Measurements from ENCODE around the gene FKBP3. TPM values are rescaled to one million over a fixed set of nuclear protein-coding genes. Genes with fewer than 3 reads are reported as not detected.
A peak's percentile ranks its signal among the peaks of the same experiment; 100 is the strongest.

The FKBP3 gene
- total RNA-seq, 4 donors from 2014 or later: 27.6 to 56.8 (median 35.5) TPM

DNA sequence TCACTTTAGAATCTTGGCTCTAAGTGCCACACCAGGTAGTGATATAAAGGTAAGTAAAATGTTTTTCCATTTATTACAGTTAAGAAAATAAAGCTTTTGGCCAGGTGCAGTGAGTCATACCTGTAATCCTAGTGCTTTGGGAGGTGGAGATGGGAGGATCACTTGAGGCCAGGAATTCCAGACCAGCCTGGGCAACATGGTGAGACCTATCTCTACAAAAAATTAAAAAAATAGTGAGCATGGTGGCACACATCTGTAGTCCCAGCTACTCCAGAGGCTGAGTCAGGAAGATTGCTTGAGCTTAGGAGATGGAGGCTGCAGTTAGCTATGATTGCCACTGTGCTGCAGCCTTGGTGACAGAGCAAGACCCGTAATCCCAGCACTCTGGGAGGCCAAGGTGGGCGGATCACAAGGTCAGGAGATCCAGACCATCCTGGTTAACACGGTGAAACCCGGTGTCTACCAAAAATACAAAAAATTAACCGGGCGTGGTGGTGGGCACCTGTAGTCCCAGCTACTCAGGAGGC is 6.4 kb upstream of the FKBP3 start:
- TF ChIP-seq EP300 (IDR thresholded peaks at IDR 0.05): no peak
- Histone ChIP-seq H3K27me3 (no peaks in the 10 kb centered on the region), H3K9me3 (no peaks in the 10 kb centered on the region), H3K27ac (no peak overlapping the region), H3K4me1 (peaks cover 0 to 18% (median 14%) of the 10 kb centered on the region in 3 donors), H3K36me3 (peaks cover 0 to 5% of the 10 kb centered on the region in 2 donors), H3K4me3 (no peak overlapping the region)
- ATAC-seq: no peak
- whole genome bisulfite sequencing, 2 donors (ENCODE audit: low coverage in 1 of 2): 96 to 100% methylated on average over 2 to 4 of the region's 6 CpGs

DNA sequence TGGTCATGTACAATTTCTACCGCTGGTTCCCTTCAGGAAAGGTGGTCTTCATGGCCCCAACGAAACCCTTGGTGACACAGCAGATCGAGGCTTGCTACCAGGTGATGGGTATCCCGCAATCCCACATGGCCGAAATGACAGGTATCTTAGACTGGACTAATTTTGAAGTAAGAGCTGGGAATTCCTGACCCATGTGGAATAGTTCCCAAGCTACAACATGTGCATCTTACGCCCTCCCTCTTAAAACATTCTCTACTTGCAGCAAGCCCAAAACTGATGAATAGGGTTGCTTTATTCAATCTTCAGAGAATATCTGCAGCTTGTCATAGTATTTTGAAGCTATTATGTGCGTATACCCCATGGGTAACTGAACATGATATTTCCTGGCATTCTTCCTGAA is 2.1 kb upstream of the FKBP3 start:
- ATAC-seq: no peak
- peaks cover 0 to 37% (median 16%) of the 10 kb centered on the region in 3 donors for H3K4me1 ChIP-seq
- H3K4me3 ChIP-seq: peak overlapping the region; percentile 50 to 74
- H3K27ac ChIP-seq: peak overlapping the region in 3 of 4 donors; percentile 69 to 90 (median 88)
- TF ChIP-seq EP300 (IDR thresholded peaks at IDR 0.05) (no peak), POLR2A (IDR thresholded peaks at IDR 0.05) (no peak), POLR2AphosphoS5 (IDR thresholded peaks at IDR 0.05) (no peak)
- TF ChIP-seq, protein P1, sequence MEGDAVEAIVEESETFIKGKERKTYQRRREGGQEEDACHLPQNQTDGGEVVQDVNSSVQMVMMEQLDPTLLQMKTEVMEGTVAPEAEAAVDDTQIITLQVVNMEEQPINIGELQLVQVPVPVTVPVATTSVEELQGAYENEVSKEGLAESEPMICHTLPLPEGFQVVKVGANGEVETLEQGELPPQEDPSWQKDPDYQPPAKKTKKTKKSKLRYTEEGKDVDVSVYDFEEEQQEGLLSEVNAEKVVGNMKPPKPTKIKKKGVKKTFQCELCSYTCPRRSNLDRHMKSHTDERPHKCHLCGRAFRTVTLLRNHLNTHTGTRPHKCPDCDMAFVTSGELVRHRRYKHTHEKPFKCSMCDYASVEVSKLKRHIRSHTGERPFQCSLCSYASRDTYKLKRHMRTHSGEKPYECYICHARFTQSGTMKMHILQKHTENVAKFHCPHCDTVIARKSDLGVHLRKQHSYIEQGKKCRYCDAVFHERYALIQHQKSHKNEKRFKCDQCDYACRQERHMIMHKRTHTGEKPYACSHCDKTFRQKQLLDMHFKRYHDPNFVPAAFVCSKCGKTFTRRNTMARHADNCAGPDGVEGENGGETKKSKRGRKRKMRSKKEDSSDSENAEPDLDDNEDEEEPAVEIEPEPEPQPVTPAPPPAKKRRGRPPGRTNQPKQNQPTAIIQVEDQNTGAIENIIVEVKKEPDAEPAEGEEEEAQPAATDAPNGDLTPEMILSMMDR (IDR thresholded peaks at IDR 0.05): no peak
- H3K9me3 ChIP-seq: no peaks in the 10 kb centered on the region
- H3K27me3 ChIP-seq: no peaks in the 10 kb centered on the region
- no peaks in the 10 kb centered on the region for H3K36me3 ChIP-seq
- 0 to 20% methylated on average over 2 to 7 of the region's 7 CpGs for WGBS, 2 donors (ENCODE audit: low coverage in 1 of 2)

DNA sequence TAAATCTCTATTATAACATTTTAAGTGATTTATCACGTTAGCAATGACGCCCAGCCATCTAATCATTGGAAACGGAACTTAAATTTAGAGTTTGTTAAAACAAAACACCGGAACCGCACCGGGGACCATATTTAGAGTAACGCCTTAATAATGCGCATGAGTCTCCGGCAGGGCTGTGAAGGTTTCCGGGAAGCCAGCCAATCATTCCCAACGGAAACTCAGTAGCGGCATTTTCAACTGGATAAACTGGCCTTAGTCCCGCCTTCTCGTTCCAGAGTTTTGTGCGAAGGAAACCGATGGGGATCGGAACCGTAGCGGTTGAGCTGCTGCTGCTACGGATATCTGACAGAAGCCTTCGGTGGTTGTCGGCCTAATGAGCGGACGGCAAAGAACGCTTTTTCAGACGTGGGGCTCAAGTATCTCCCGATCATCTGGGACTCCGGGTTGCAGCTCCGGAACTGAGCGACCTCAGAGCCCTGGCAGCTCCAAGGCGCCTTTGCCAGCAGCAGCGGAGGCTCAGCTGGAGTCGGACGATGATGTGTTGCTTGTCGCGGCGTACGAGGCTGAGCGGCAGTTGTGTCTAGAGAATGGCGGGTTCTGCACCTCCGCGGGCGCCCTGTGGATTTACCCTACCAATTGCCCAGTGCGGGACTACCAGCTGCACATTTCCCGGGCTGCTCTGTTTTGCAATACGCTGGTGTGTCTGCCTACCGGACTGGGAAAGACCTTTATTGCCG is 1.5 kb upstream of the FKBP3 start, which contains the start of gene FANCM:
FANCM (plus strand) TSS at position 272 of the 737 bp plus-strand sequence; CDS start at position 374, 102 bp downstream.
- H3K4me1 ChIP-seq: peaks cover 0 to 43% (median 16%) of the 10 kb centered on the region in 3 donors

DNA sequence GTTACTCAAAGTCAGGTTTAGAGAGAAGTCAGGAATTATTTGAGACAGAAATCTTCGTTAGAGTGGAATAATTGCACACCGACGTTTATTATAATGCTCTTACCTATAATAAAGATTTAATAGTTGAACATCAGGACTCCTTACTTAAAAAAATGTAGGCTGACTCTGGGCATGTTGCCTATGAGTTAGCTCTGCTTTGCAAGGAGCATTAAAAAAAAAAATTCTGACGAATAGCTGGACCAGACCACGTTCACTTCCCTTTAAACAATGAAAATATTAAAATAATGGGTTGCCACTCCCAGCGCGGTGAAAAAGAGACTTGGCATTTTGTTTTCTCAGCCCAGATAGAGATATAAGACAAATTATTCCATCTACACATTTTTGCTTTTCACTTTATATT is 875 bp upstream of the FKBP3 start:
- Histone ChIP-seq H3K9me3 (no peaks in the 10 kb centered on the region), H3K36me3 (no peaks in the 10 kb centered on the region), H3K4me3 (peak overlapping the region; percentile 50 to 74), H3K27ac (peak overlapping the region; percentile 84 to 90 (median 88)), H3K4me1 (peaks cover 0 to 49% (median 16%) of the 10 kb centered on the region in 3 donors), H3K27me3 (no peaks in the 10 kb centered on the region)
- WGBS, 2 donors (ENCODE audit: low coverage in 1 of 2): 0 to 4% methylated on average over 7 of the region's 7 CpGs
- no peak for ATAC-seq
- TF ChIP-seq, protein P1 (IDR thresholded peaks at IDR 0.05): no peak
- TF ChIP-seq POLR2AphosphoS5 (IDR thresholded peaks at IDR 0.05): no peak
- TF ChIP-seq POLR2A (IDR thresholded peaks at IDR 0.05): no peak
- no peak for TF ChIP-seq EP300 (IDR thresholded peaks at IDR 0.05)

More for the DNA sequence above, 1.5 kb upstream of the FKBP3 start, which contains the start of gene FANCM:
- no peaks in the 10 kb centered on the region for H3K36me3 ChIP-seq
- H3K9me3 ChIP-seq: no peaks in the 10 kb centered on the region
- H3K4me3 ChIP-seq: peak within 1 kb of the TSS; percentile 50 to 74
- 0% methylated on average over 5 to 16 of the region's 48 CpGs for WGBS, 2 donors (ENCODE audit: low coverage in 1 of 2)
- TF ChIP-seq, protein P1 (IDR thresholded peaks at IDR 0.05): no peak
- TF ChIP-seq POLR2AphosphoS5 (IDR thresholded peaks at IDR 0.05): peak; percentile 70
- ATAC-seq: peak; percentile 75
- no peaks in the 10 kb centered on the region for H3K27me3 ChIP-seq
- peak within 1 kb of the TSS; percentile 84 to 90 (median 88) for H3K27ac ChIP-seq

DNA sequence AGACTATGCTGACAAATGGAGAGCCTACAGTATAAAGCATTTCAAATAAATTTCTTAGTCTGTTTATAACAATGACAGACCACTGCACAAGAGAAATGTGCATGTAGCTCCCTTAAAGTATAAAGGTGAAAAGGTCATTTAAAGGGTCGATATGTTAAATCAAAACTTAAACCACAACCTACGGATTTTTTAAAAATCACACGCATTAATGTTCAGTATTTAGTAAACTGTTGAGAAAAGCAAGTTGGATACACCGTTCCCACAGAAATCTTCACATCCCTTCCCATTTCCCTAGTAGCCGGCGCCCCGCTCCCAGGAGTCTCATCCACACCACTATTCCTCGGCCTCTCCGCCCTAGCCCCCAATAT is 614 bp downstream of the FKBP3 start:
- Histone ChIP-seq H3K4me3 (peak overlapping the region; percentile 50 to 74), H3K36me3 (peaks cover 0 to 9% of the 10 kb centered on the region in 2 donors), H3K27me3 (no peaks in the 10 kb centered on the region), H3K4me1 (peaks cover 0 to 57% (median 16%) of the 10 kb centered on the region in 3 donors), H3K9me3 (no peaks in the 10 kb centered on the region), H3K27ac (peak overlapping the region; percentile 59 to 90 (median 86))
- peak; percentile 13 for ATAC-seq
- WGBS, 2 donors (ENCODE audit: low coverage in 1 of 2): 0% methylated on average over 4 to 9 of the region's 9 CpGs
- TF ChIP-seq, protein P1 (IDR thresholded peaks at IDR 0.05): no peak
- no peak for TF ChIP-seq POLR2AphosphoS5 (IDR thresholded peaks at IDR 0.05)
- TF ChIP-seq POLR2A (IDR thresholded peaks at IDR 0.05): no peak
- no peak for TF ChIP-seq EP300 (IDR thresholded peaks at IDR 0.05)
